HEK293T (cell line): ENCODE data around the gene CEBPG.

Experiments
- CTCF ChIA-PET: fragments of 350-600 bp; formaldehyde crosslinking; extraction: SDS; loops from one replicate; lab custom pipeline; 2021; ENCODE audit warnings: antibody characterized with exemption, inconsistent platforms; lab: Yijun Ruan, JAX
- POLR2A ChIA-PET: fragments of 350-600 bp; formaldehyde crosslinking; extraction: SDS; loops from one replicate; lab custom pipeline; 2020; ENCODE audit warnings: antibody characterized with exemption, inconsistent platforms; lab: Yijun Ruan, JAX
- DNase-seq: peaks from one replicate; pipeline ENCODE4 v3.0.0; 2012; ENCODE audit warnings: mixed read lengths; ENCODE audit errors: extremely low spot score
- ARNT ChIP-seq: fragments of 450-650 bp; IDR thresholded peaks from 2 replicates; pipeline ENCODE4 v1.6.1; 2017; ENCODE audit warnings: mild to moderate bottlenecking
- BHLHE40 ChIP-seq: fragments of 450-650 bp; IDR thresholded peaks from 2 replicates; pipeline ENCODE4 v1.6.1; 2016; ENCODE audit warnings: mild to moderate bottlenecking, moderate library complexity, borderline replicate concordance
- CTBP1 ChIP-seq: fragments of 450-650 bp; IDR thresholded peaks from 2 replicates; pipeline ENCODE4 v1.6.1; 2016; ENCODE audit warnings: borderline replicate concordance
- ELF4 ChIP-seq: fragments of 450-650 bp; IDR thresholded peaks from 2 replicates; pipeline ENCODE4 v1.6.1; 2017; ENCODE audit warnings: antibody characterized with exemption
- FOXA1 ChIP-seq: fragments of 450-650 bp; IDR thresholded peaks from 2 replicates; pipeline ENCODE4 v1.6.1; 2016; ENCODE audit warnings: mild to moderate bottlenecking
- FOXK2 ChIP-seq: fragments of 450-650 bp; IDR thresholded peaks from 2 replicates; pipeline ENCODE4 v1.6.1; 2016; ENCODE audit warnings: mild to moderate bottlenecking
- FOXM1 ChIP-seq: fragments of 450-650 bp; IDR thresholded peaks from 2 replicates; pipeline ENCODE4 v1.6.1; 2017; ENCODE audit warnings: mild to moderate bottlenecking, borderline replicate concordance
- HDGF ChIP-seq: fragments of 450-650 bp; IDR thresholded peaks from 2 replicates; pipeline ENCODE4 v1.6.1; 2017; ENCODE audit warnings: antibody characterized with exemption, borderline replicate concordance
- L3MBTL2 ChIP-seq: fragments of 450-650 bp; conservative IDR thresholded peaks from 2 replicates; pipeline ENCODE4 v1.6.1; 2016; ENCODE audit warnings: mild to moderate bottlenecking
- LEF1 ChIP-seq: fragments of 450-650 bp; IDR thresholded peaks from 2 replicates; pipeline ENCODE4 v1.6.1; 2017; ENCODE audit warnings: mild to moderate bottlenecking, borderline replicate concordance
- NFRKB ChIP-seq: fragments of 450-650 bp; IDR thresholded peaks from 2 replicates; pipeline ENCODE4 v1.6.1; 2016; ENCODE audit warnings: mild to moderate bottlenecking, moderate library complexity
- PKNOX1 ChIP-seq: fragments of 450-650 bp; IDR thresholded peaks from 2 replicates; pipeline ENCODE4 v1.6.1; 2016
- SP1 ChIP-seq: fragments of 450-650 bp; IDR thresholded peaks from 2 replicates; pipeline ENCODE4 v1.6.1; 2017
- SUZ12 ChIP-seq: fragments of 450-650 bp; IDR thresholded peaks from 2 replicates; pipeline ENCODE4 v1.6.1; 2016; ENCODE audit warnings: mild to moderate bottlenecking
- TARDBP ChIP-seq: fragments of 450-650 bp; IDR thresholded peaks from 2 replicates; pipeline ENCODE4 v1.6.1; 2016
- ZNF384 ChIP-seq: fragments of 450-650 bp; IDR thresholded peaks from 2 replicates; pipeline ENCODE4 v1.6.1; 2016

Gene CEBPG

GRCh38 chr19:33333151-33333550 lies 40.4 kb upstream of the CEBPG start:
- no peak for DNase-seq
- TF ChIP-seq SUZ12 (no peak), ARNT (no peak), CTBP1 (no peak), FOXA1 (no peak), TARDBP (no peak), L3MBTL2 (no peak), BHLHE40 (no peak), PKNOX1 (no peak), ELF4 (no peak), FOXK2 (no peak), FOXM1 (no peak), SP1 (no peak)
- ChIA-PET CTCF (no interaction called here), POLR2A (no interaction called here)

GRCh38 chr19:33333642-33334041 lies 39.9 kb upstream of the CEBPG start:
- no peak for DNase-seq
- no peak for TF ChIP-seq LEF1
- no peak for TF ChIP-seq TARDBP
- TF ChIP-seq SUZ12 = no peak
- no peak for TF ChIP-seq NFRKB
- TF ChIP-seq FOXK2 = no peak
- TF ChIP-seq SP1 = no peak
- TF ChIP-seq ELF4 = no peak
- TF ChIP-seq L3MBTL2 = no peak
- no peak for TF ChIP-seq FOXM1
- no peak for TF ChIP-seq ZNF384
- no peak for TF ChIP-seq HDGF
- TF ChIP-seq PKNOX1 = no peak
- TF ChIP-seq FOXA1 = no peak
- TF ChIP-seq ARNT = no peak
- TF ChIP-seq BHLHE40 = no peak
- ChIA-PET POLR2A (no interaction called here), CTCF (interaction anchor here (0.6 to 0.8 kb wide), 2 partner anchors 21 to 30 kb away, joined by 3 read pairs; no protein-coding TSS in a partner anchor)

GRCh38 chr19:33334271-33334670 lies 39.2 kb upstream of the CEBPG start:
- no peak for DNase-seq
- TF ChIP-seq PKNOX1 = no peak
- TF ChIP-seq SP1 = no peak
- no peak for TF ChIP-seq NFRKB
- TF ChIP-seq FOXM1 = no peak
- no peak for TF ChIP-seq ARNT
- no peak for TF ChIP-seq LEF1
- no peak for TF ChIP-seq BHLHE40
- no peak for TF ChIP-seq FOXA1
- no peak for TF ChIP-seq L3MBTL2
- no peak for TF ChIP-seq SUZ12
- no peak for TF ChIP-seq ZNF384
- no peak for TF ChIP-seq HDGF
- no peak for TF ChIP-seq ELF4
- no peak for TF ChIP-seq FOXK2
- no peak for TF ChIP-seq CTBP1
- no peak for TF ChIP-seq TARDBP
- ChIA-PET CTCF (interaction anchor here (0.6 to 0.8 kb wide), 2 partner anchors 22 to 30 kb away, joined by 3 read pairs; no protein-coding TSS in a partner anchor), POLR2A (no interaction called here)

GRCh38 chr19:33335446-33335845 lies 38.1 kb upstream of the CEBPG start:
- no peak for DNase-seq
- TF ChIP-seq FOXM1 (no peak), L3MBTL2 (no peak), ARNT (no peak), BHLHE40 (no peak), ELF4 (no peak), SP1 (no peak), HDGF (no peak), SUZ12 (no peak)
- POLR2A ChIA-PET = no interaction called here
- CTCF ChIA-PET = interaction anchor here (0.6 kb wide), 1 partner anchor 24 kb away, joined by 3 read pairs; no protein-coding TSS in a partner anchor

GRCh38 chr19:33339016-33339984 lies 34.2 kb upstream of the CEBPG start:
- POLR2A ChIA-PET = no interaction called here
- TF ChIP-seq L3MBTL2 (no peak), ARNT (no peak), SP1 (no peak), ZNF384 (no peak), CTBP1 (no peak), NFRKB (no peak), PKNOX1 (no peak), FOXK2 (no peak), BHLHE40 (no peak), FOXA1 (no peak), ELF4 (no peak)
- CTCF ChIA-PET = no interaction called here
- DNase-seq = no peak
